Type B pancreatic cell (in vitro differentiated cells): Measurements from ENCODE around the gene ANKRD17. TPM values are rescaled to one million over a fixed set of nuclear protein-coding genes. Genes with fewer than 3 reads are reported as not detected.
A peak's percentile ranks its signal among the peaks of the same experiment; 100 is the strongest.

Source experiments
- DNase-seq: peaks from one replicate; pipeline ENCODE4 v3.0.0; 2021; ENCODE audit warnings: mixed read lengths; ENCODE audit not compliant: unreplicated experiment; ENCODE audit errors: extremely low spot score
- H3K27ac Mint-ChIP-seq: 2 replicates; pipeline ENCODE4 v1.8.0; 2021; ENCODE audit warnings: mild to moderate bottlenecking, mixed read lengths
- H3K27me3 Mint-ChIP-seq: 2 replicates; pipeline ENCODE4 v1.8.0; 2021; ENCODE audit warnings: mixed read lengths
- H3K36me3 Mint-ChIP-seq: 2 replicates; pipeline ENCODE4 v1.8.0; 2021; ENCODE audit warnings: mixed read lengths
- H3K4me1 Mint-ChIP-seq: one replicate; pipeline ENCODE4 v1.8.0; 2021; ENCODE audit warnings: mixed read lengths; ENCODE audit not compliant: unreplicated experiment
- H3K4me3 Mint-ChIP-seq: 2 replicates; pipeline ENCODE4 v1.8.0; 2021; ENCODE audit warnings: mild to moderate bottlenecking, mixed read lengths
- H3K9me3 Mint-ChIP-seq: 2 replicates; pipeline ENCODE4 v1.8.0; 2021; ENCODE audit warnings: mixed read lengths
- total RNA-seq: library from RNA; stranded (reverse); gene quantifications from 2 replicates; pipeline ENCODE4 v1.2.1, GENCODE V29; 2021; ENCODE audit warnings: low replicate concordance
- TF ChIP-seq, protein P1 (sequence below): fragments of 200-600 bp; sonication (generic); conservative IDR thresholded peaks from 2 replicates; pipeline ENCODE4 v1.5.0; 2021; ENCODE audit warnings: antibody characterized with exemption, mild to moderate bottlenecking

The ANKRD17 gene
- total RNA-seq, 1 donor from 2014 or later = 77.7 TPM

DNA sequence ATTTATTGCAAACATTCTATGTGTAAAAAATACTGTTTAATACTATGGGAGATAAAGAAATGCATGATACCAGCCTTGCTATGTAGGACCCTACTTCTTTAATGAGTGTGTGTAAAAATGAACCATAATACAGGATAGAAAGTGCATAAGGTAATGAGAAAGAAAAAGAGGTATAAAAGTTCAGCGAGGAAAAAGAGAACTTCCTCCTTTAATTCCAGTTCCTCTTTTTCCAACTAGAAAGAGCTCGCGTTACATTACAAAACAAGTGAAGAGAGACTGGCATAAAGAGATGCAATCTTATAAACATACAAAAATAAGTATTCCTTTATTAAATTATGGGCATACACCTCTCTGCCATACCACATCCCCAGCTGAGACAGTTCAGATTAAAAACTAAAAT, 77.4 kb downstream of the ANKRD17 start:
- no peaks in the 10 kb centered on the region for H3K27me3 Mint-ChIP-seq
- H3K36me3 Mint-ChIP-seq = peaks cover 10% of the 10 kb centered on the region
- no peak overlapping the region for H3K27ac Mint-ChIP-seq
- no peaks in the 10 kb centered on the region for H3K9me3 Mint-ChIP-seq
- H3K4me1 Mint-ChIP-seq = peaks cover 8% of the 10 kb centered on the region
- DNase-seq = no peak
- TF ChIP-seq, protein P1, sequence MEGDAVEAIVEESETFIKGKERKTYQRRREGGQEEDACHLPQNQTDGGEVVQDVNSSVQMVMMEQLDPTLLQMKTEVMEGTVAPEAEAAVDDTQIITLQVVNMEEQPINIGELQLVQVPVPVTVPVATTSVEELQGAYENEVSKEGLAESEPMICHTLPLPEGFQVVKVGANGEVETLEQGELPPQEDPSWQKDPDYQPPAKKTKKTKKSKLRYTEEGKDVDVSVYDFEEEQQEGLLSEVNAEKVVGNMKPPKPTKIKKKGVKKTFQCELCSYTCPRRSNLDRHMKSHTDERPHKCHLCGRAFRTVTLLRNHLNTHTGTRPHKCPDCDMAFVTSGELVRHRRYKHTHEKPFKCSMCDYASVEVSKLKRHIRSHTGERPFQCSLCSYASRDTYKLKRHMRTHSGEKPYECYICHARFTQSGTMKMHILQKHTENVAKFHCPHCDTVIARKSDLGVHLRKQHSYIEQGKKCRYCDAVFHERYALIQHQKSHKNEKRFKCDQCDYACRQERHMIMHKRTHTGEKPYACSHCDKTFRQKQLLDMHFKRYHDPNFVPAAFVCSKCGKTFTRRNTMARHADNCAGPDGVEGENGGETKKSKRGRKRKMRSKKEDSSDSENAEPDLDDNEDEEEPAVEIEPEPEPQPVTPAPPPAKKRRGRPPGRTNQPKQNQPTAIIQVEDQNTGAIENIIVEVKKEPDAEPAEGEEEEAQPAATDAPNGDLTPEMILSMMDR = no peak
- no peak overlapping the region for H3K4me3 Mint-ChIP-seq

DNA sequence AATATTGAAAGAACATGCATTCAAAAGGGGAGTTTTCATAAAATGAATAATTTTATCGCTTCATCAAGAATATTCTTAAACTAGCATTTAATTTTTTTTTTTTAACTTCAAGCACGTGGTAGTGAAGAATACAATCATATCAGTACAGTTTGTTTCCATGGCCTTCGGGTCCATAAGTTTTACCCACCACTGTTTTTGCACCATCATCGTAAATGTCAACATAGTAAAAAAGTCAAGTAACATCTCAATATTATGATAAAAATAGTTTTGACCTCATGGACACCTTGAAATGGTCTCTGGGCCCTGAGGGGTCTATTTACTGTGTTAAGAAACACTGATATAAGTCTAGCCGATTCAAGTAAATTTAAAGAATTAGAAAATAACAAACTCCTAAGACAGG, 80.2 kb downstream of the ANKRD17 start:
- Mint-ChIP-seq H3K4me1 (peaks cover 8% of the 10 kb centered on the region), H3K9me3 (peaks cover 4% of the 10 kb centered on the region), H3K27me3 (no peaks in the 10 kb centered on the region), H3K4me3 (no peak overlapping the region), H3K36me3 (peaks cover 37% of the 10 kb centered on the region), H3K27ac (no peak overlapping the region)
- no peak for DNase-seq
- TF ChIP-seq, protein P1 = no peak

DNA sequence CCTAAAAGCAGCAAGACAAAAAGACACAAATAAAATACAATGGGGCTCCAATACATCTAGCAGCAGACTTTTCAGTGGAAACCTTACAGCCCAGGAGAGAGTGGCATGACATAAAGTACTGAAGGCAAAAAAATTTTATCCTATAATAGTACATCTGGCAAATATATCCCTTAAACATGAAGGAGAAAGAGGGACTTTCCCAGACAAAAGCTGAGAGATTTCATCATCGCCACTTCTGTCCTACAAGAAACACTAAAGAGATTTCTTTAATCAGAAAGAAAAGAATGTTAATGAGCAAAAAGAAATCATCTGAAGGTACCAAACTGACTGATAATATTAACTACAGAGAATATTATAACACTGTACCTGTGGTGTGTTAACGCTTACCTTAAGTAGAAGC, 86.4 kb downstream of the ANKRD17 start:
- Mint-ChIP-seq H3K27ac (no peak overlapping the region), H3K36me3 (peaks cover 79% of the 10 kb centered on the region)
- TF ChIP-seq, protein P1 = no peak

DNA sequence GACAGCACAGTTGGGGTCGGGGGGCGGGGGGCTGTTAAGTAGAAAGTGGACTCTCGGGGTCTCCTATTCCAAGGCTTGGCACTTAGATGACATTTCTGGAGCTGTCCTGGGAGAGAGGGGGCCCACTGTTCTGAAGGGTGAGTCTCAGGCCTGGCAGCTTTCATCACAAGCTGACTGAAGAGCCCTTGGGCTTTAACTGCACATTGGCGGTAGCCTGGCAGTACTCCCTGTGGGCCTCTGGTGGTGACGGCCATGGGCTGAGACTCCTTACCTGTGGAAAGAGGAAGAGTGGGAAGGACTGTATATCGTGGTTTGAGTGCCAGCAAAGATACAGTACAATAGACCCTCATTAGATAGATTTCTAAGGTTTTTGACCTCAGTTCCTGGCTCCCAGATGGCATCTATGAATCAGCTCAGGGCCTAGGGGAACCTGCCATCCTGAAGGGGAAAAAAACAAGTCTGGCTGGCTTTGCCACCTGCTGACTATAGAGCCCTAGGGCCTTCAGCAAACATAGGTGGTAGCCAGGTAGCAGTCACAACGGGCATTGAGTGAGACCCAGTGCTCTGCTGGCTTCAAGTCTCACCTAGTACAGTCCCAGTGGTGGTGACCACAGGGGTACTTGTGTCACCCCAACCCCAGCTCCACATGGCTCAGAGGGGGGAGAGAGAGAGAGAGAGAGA, 87.9 kb downstream of the ANKRD17 start:
- Mint-ChIP-seq H3K9me3 (peaks cover 8% of the 10 kb centered on the region), H3K36me3 (peaks cover 83% of the 10 kb centered on the region), H3K27ac (peak overlapping the region; percentile 78), H3K27me3 (no peaks in the 10 kb centered on the region), H3K4me1 (no peaks in the 10 kb centered on the region), H3K4me3 (no peak overlapping the region)
- TF ChIP-seq, protein P1 = no peak
- no peak for DNase-seq

More for the DNA sequence above, 86.4 kb downstream of the ANKRD17 start:
- H3K27me3 Mint-ChIP-seq = no peaks in the 10 kb centered on the region
- peaks cover 8% of the 10 kb centered on the region for H3K9me3 Mint-ChIP-seq
- no peak for DNase-seq
- no peaks in the 10 kb centered on the region for H3K4me1 Mint-ChIP-seq
- no peak overlapping the region for H3K4me3 Mint-ChIP-seq

DNA sequence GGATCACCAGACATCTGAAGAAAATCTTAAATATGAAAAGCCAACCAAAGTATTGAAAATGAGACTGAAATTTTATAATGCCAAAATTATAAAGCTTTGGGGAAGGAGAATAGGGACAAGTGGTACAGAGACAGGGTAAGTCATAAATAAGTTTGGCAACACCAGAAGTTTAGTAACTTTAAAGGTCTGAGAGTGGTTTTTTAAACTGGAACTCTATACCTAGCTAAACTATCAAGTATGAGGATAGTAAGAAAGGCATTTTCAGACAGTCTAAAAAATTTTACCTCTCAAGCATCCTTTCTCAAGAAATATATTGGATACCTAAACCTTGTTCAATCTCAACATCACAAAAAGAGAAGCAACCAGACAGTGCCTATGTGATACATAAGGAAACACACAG, 92.4 kb downstream of the ANKRD17 start:
- Mint-ChIP-seq H3K36me3 (peaks cover 57% of the 10 kb centered on the region), H3K27ac (no peak overlapping the region), H3K9me3 (peaks cover 4% of the 10 kb centered on the region), H3K27me3 (no peaks in the 10 kb centered on the region), H3K4me3 (no peak overlapping the region), H3K4me1 (no peaks in the 10 kb centered on the region)
- TF ChIP-seq, protein P1 = no peak
- DNase-seq = no peak
